AG10803 (cell line): ENCODE measurements around the gene PEX3.
A peak's percentile ranks its signal among the peaks of the same experiment; 100 is the strongest.
"Not testable (repeated sequence)": the region's sequence is repeated elsewhere in the genome, so short reads cannot be mapped to it uniquely, and the experiment has no call there.

Experiments
- DNase-seq: peaks from one replicate; pipeline ENCODE4 v3.0.0; 2010; ENCODE audit warnings: low read depth
- H3K4me3 ChIP-seq: 2 replicates; pipeline ENCODE4 v1.5.1; 2011; ENCODE audit warnings: mild to moderate bottlenecking, low read length, control low read depth
- CTCF ChIP-seq: conservative IDR thresholded peaks from 2 replicates; pipeline ENCODE4 v1.5.1; 2011; ENCODE audit warnings: mild to moderate bottlenecking, low read length, control low read depth, inconsistent platforms

Gene PEX3

DNA sequence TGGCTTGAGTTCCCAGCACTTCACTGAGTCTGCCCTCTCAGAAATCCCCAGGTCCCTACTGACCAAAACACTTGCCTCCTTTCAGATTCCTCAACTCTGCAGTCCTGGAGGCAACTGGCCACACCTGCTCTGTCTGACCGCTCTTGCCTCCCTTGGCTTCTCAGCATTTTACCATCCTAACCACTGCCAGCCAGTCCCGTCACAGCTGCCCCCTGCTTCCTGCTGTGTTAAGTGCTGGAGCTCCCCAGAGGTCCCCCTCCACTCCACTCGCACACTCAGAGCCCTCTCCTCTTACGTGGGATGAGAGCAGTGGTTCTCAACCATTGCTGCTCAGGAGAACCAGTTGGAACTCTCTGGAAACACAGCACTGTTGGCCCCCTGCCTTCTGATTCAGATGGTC is 20.6 kb upstream of the PEX3 start:
- DNase-seq: no peak
- no peak for TF ChIP-seq CTCF
- H3K4me3 ChIP-seq: no peak overlapping the region

DNA sequence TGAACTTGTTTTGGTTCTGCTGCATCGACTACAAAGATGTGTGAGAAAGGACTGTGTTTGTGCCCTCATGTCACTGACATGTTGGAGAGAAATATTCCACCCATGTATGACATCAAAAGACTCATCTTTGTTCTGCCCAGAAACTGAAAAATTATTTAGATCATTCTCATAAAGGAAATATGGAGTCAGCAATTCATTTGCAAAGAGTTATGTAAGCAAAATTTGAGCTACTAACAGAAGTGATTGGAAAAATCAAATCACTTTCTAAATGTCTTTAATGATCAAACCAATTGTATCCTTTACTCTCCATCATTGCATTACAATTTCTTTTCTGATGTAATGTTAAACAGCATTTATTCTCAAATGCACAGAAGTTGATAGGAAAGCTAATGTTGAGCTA is 19.4 kb upstream of the PEX3 start:
- DNase-seq: no peak
- no peak for TF ChIP-seq CTCF
- H3K4me3 ChIP-seq: no peak overlapping the region

- H3K4me3 ChIP-seq: no peak overlapping the region
- TF ChIP-seq CTCF: no peak
- DNase-seq: no peak
Observed at GRCh38 chr6:143432588-143432987, 18.0 kb upstream of the PEX3 start.

DNA sequence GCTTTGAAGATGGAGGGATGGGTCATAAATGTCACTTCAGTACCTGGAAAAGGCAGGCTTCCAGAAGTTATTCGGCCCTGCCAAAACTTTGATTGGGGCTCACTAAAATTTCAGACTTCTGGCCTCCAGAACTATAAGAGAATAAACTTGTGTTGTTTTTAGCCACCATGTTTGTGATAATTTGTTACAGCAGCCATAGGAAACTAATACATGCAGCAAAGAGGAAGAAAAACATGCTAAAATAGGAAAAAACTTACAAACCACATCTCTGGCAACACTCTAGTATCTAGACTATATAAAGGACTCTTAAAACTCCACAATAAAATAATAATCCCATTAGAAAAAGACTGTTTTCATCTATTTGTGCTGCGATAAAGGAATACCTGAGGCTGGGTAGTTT is 9.6 kb upstream of the PEX3 start:
- no peak overlapping the region for H3K4me3 ChIP-seq
- no peak for TF ChIP-seq CTCF
- DNase-seq: no peak

- DNase-seq: peak; percentile 12
- H3K4me3 ChIP-seq: no peak overlapping the region
- no peak for TF ChIP-seq CTCF
Observed at GRCh38 chr6:143441680-143442545, 8.7 kb upstream of the PEX3 start.

DNA sequence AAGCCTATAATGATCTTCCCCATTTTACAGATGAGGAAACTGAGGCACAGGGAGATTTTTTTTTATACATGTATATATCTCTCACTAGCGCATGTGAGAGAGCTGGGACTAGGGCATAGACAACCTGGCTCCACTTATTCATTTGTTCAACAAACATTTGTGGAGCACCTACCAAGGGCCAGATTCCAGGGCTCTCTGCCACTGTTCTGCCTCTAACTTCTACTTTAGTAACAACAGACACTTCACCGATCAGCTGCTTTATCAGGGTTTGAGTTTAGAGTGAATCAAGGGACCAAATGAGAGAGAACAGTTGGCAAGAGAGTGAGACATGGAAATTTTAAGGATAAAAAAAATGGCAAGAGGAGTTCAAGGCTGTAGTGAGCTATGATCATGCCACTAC is 7.5 kb upstream of the PEX3 start:
- no peak overlapping the region for H3K4me3 ChIP-seq
- no peak for TF ChIP-seq CTCF
- no peak for DNase-seq

DNA sequence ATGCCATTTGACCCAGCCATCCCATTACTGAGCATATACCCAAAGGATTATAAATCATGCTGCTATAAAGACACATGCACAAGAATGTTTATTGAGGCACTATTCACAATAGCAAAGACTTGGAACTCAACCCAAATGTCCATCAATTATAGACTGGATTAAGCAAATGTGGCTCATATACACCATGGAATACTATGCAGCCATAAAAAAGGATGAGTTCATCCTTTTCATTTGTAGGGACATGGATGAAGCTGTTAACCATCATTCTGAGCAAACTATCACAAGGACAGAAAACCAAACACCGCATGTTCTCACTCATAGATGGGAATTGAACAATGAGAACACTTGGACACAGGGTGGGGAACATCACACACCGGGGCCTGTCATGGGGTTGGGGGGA is 2.7 kb upstream of the PEX3 start:
- not testable (repeated sequence) for H3K4me3 ChIP-seq, DNase-seq
